HG02981 (cell line): ENCODE measurements around the gene SERPINB7.

Source experiments
- ATAC-seq: cut with Tn5 transposase; IDR thresholded peaks from one replicate; pipeline ENCODE4 v1.9.1; 2021; ENCODE audit warnings: mild to moderate bottlenecking, moderate library complexity; ENCODE audit not compliant: unreplicated experiment

The SERPINB7 gene

DNA sequence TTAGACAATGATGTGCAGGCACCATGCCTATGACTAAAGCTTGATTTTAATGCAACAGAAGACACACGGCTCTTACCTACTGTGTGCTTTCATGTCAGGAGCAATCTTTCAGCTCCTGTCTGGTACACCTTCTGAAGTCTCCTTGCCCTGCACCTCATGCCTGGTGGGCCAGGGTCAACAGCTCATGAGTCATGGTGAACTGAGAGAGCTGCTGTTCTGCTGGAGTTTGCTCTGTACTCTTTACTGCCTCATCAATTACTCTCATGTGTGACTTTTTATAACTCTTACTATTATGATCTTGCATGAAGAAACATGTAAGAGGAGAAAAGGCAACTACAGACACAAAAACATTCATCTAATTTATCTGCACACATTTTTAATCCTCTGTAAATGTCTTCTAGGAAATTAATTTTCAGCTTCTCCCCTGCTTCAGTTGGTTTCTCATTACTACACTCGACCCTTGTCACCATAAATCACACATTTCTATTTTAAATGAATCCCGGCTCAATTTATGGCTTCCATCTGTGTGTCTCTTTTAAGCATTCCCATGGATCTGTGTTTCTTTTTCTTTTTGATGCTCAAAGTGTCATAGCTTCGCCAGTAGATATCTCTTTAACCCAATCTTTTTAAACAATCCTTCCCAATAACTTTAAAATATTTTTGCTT, 9.7 kb downstream of the SERPINB7 start:
- ATAC-seq = no peak

DNA sequence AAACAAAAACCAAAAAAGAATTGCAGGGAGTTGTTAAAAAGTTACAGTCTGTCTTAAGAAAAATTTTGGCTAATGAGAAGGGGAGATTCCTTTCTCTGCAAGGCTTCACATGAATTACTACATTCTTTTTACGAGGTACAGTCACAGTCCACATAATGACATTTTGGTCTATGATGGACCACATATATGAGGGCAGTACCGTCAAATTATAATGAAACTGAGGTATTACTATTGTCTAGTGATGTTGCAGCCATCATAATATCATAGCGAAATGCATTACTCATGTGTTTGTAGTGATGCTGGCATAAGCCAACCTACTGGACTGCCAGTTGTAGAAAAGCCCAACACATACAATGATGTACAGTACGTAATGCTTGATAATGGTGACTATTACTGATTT, 12.5 kb downstream of the SERPINB7 start:
- ATAC-seq = no peak

GRCh38 chr18:63788447-63789096, 13.4 kb downstream of the SERPINB7 start:
- peak; percentile 76 for ATAC-seq

DNA sequence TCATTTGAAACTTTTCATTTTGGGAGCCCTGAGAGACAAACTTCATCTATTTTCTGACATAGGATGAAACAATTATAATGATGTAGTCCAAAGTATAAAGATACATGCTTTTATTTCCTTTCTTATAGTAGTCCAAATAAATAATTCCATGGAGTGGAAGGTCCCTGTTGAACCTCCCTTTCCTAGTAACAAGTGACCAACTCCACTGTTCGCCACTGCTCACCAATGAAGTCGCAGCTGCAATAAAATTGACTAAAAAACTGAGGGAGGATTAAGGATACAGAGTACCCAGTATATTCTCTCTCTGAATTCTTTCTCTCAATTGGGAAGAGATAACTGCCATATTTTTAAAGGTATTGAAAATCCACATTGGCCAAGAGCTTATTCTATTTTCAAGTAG, 14.1 kb downstream of the SERPINB7 start:
- no peak for ATAC-seq

- ATAC-seq = no peak
These were observed 20.4 kb downstream of the SERPINB7 start for GRCh38 chr18:63795606-63796005.

DNA sequence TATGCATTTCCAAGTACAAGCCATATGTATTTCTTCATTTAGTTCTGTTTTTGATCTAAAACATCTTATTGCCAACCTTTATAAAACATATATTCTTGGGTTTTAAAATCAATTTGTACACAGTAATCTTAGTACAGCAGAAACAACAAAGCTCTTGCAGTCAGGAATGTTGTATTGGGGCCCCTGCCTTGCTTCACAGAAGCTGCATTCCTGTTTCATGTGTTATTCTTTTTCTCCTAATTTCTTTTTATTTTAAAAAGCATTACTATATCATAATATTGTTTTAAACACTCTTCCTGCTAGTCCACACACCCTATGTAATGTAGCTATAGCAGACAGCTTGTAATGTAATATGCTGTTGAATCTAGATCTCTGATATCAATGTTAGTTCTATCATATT, 24.0 kb downstream of the SERPINB7 start:
- no peak for ATAC-seq

GRCh38 chr18:63801343-63801742, 26.1 kb downstream of the SERPINB7 start:
- ATAC-seq = no peak

DNA sequence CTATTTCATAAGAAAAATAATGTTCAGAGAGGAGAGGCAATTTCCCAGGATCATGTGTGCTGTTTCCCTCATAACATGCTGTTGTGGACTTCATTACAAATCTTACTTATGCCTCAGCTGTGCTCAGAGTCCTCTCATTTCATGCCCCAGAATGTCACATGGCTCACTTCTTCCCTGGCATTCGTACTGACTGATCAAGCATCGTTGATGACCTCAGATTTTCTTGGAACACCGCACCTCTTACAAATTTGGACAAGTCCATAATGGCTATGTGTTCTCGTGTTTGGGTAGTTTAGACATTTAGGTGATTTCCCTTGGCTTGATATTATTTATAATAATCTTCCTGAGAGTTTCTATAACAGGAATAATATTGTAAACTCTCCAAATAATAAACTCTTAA, 32.9 kb downstream of the SERPINB7 start:
- no peak for ATAC-seq

- ATAC-seq = no peak
These were observed 42.3 kb downstream of the SERPINB7 start for GRCh38 chr18:63817441-63818051.

GRCh38 chr18:63818212-63818611, 43.0 kb downstream of the SERPINB7 start:
- no peak for ATAC-seq

- no peak for ATAC-seq
These were observed 44.6 kb downstream of the SERPINB7 start for GRCh38 chr18:63819786-63820185.

- no peak for ATAC-seq
These were observed 45.5 kb downstream of the SERPINB7 start for GRCh38 chr18:63820694-63821093.

DNA sequence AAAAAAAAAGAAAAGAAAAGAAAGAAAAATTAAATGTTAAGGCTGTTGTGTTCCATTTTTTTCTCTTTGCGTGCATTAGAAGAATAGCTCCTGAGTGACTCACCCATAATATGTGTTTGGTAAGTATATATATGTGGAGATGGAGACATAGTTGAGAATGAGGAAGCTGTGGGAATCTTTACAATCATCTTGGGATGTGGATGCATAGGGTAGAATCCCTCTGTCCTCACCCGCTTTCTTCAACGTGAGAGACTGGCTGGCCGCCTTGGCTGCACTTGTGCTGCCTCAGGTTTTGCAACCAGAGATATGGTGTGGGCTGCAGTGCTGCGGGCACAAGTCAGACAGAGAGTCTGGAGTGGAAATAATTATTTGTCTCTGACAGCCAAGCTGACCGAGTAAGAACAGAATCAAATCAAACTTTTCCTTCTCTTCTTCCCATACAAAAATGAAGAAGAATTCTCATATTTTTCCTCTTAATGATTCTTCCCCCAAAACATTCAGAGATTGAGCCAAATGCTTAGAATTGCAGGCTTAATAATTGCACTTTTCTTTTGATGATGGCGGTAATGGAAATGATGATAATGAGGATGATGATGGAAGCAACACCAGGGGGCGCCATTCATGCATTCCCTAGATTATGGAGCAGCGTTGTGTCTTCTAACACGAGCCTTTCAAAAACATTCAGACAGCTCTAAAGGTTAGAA, 48.5 kb downstream of the SERPINB7 start:
- no peak for ATAC-seq

DNA sequence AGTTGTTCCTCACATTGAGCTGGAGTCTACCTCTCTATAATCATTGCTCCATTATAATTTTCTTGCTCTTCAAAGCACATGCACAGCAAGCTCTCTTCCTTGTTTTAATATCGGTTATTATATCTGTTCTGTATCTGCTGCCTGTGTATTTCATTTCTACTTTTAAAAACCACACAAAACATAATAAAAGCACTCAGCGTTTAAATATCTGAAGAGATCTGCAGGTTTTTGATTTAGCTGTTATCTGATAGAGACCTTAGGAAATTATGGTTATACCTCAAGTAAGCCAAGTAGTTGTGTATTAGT, 49.0 kb downstream of the SERPINB7 start:
- no peak for ATAC-seq

- no peak for ATAC-seq
These were observed 52.9 kb downstream of the SERPINB7 start for GRCh38 chr18:63828120-63828519.

GRCh38 chr18:63828656-63829055, 53.4 kb downstream of the SERPINB7 start:
- no peak for ATAC-seq

GRCh38 chr18:63829886-63830285, 54.7 kb downstream of the SERPINB7 start:
- no peak for ATAC-seq

- peak; percentile 86 for ATAC-seq
These were observed 56.0 kb downstream of the SERPINB7 start for GRCh38 chr18:63831080-63831788.

- ATAC-seq = peak; percentile 49
These were observed 57.3 kb downstream of the SERPINB7 start for GRCh38 chr18:63832470-63832869.

- ATAC-seq = no peak
These were observed 59.4 kb downstream of the SERPINB7 start for GRCh38 chr18:63834471-63835113.

- no peak for ATAC-seq
These were observed 61.2 kb downstream of the SERPINB7 start for GRCh38 chr18:63836456-63836855.
